ENCODE results near the gene MAGI1. TPM values are rescaled to one million over a fixed set of nuclear protein-coding genes. Genes with fewer than 3 reads are reported as not detected.

The MAGI1 gene
- total RNA-seq, 2 experiments from 2014 or later: 0.47 to 0.51 TPM

DNA sequence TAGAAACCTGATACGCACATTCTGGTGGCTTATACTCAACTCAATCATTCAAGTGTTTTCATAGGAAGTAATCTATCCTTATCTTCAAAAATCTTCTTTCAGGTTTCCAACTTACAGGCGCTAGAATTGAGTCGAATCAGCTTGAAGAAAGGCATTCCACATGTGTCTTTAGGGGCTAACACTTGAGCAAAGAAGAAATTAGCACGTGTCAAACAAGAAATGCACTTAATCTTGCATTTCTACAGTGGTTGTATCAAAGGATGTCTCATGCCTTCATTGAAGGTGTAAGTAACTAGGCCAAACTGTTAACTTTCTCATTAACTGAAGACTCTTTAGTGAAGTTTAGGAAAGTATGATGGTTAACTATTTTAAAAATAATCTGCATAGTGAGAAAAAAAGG is 557.6 kb downstream of the MAGI1 start:
- POLR2A ChIA-PET: no interaction called here
- H3K36me3 Mint-ChIP-seq (ENCODE audit: low read depth): no peaks in the 10 kb centered on the region

DNA sequence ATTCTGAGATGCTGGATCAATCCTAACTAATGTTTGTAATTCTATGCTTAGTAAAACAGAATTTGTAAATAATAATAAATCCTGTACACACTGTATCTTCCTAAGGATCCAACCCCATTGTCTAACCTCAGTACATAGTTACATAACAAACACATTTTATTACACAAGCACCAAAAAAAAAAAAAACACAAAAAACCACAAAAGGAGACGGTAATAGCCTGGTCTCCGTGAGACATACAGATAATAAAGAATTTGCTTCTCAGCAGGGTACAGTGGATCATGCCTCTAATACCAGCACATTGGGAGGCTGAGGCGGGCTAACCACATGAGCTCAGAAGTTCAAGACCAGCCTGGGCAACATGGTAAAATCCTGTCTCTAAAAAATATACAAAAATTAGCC is 558.7 kb downstream of the MAGI1 start:
- Mint-ChIP-seq H3K9me3 (peaks cover 2% of the 10 kb centered on the region), H3K36me3 (ENCODE audit: low read depth) (no peaks in the 10 kb centered on the region), H3K27me3 (no peaks in the 10 kb centered on the region), H3K27ac (no peak overlapping the region), H3K4me3 (no peak overlapping the region), H3K4me1 (ENCODE audit: low read depth) (no peaks in the 10 kb centered on the region)
- intact Hi-C loops (cut with micrococcal nuclease): no loop called here
- ChIA-PET CTCF (no interaction called here), POLR2A (no interaction called here)
- TF ChIP-seq, protein P1, sequence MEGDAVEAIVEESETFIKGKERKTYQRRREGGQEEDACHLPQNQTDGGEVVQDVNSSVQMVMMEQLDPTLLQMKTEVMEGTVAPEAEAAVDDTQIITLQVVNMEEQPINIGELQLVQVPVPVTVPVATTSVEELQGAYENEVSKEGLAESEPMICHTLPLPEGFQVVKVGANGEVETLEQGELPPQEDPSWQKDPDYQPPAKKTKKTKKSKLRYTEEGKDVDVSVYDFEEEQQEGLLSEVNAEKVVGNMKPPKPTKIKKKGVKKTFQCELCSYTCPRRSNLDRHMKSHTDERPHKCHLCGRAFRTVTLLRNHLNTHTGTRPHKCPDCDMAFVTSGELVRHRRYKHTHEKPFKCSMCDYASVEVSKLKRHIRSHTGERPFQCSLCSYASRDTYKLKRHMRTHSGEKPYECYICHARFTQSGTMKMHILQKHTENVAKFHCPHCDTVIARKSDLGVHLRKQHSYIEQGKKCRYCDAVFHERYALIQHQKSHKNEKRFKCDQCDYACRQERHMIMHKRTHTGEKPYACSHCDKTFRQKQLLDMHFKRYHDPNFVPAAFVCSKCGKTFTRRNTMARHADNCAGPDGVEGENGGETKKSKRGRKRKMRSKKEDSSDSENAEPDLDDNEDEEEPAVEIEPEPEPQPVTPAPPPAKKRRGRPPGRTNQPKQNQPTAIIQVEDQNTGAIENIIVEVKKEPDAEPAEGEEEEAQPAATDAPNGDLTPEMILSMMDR (IDR thresholded peaks at IDR 0.05): no peak
- ATAC-seq (no peak), DNase-seq (no peak)

More for the DNA sequence above, 557.6 kb downstream of the MAGI1 start:
- intact Hi-C loops (cut with micrococcal nuclease): no loop called here
- H3K4me1 Mint-ChIP-seq (ENCODE audit: low read depth): no peaks in the 10 kb centered on the region
- H3K9me3 Mint-ChIP-seq: peaks cover 2% of the 10 kb centered on the region
- DNase-seq (no peak), ATAC-seq (no peak)
- TF ChIP-seq, protein P1 (IDR thresholded peaks at IDR 0.05): no peak
- no peak overlapping the region for H3K4me3 Mint-ChIP-seq
- CTCF ChIA-PET: no interaction called here
- no peak overlapping the region for H3K27ac Mint-ChIP-seq
- no peaks in the 10 kb centered on the region for H3K27me3 Mint-ChIP-seq

DNA sequence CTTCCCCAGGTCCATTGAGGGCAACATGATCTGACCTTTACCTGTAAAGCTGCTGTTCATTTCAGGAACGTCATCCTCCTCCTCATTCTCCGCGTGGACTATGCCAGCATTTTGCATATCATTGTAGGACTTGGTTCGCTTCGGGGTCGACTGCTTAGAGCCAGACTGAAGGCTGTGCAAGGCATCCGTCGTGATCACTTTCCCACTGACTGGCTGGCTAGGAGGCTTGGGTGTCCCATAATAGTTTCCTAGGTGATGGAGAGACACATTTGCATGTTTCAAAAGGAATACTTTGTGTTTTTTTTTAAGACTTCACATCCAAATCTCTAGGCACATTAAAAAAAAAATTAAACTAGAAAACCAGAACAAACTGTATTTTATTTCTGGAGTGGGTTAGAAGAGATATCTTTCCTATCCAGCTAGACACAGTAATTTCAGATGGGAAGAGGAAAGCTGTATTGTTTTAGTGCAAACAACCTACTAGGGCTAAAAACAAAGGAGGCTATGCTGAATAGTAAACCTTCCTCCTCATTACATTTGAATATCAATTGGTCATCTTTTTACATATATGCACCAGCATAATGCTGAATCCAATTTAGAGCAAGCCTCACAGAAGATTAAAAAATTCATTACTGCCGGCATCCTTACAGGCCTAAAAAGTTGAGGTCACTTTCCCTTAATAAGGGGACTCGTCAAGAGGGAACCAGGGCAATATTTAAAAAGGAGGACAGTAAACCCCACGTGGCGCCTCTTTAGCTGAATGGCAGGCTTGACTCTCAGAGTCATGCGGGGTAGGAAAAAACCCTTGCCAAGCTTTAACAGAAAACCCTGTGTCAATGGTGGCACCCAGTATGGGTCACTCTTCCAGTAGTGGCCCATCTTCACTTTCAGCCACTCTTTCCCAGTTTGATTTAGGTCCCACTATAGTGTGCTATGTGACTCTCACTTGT is 559.9 kb downstream of the MAGI1 start:
- TF ChIP-seq, protein P1 (IDR thresholded peaks at IDR 0.05): no peak
- intact Hi-C loops (cut with micrococcal nuclease): no loop called here
- Mint-ChIP-seq H3K4me1 (ENCODE audit: low read depth) (no peaks in the 10 kb centered on the region), H3K4me3 (no peak overlapping the region), H3K36me3 (ENCODE audit: low read depth) (no peaks in the 10 kb centered on the region), H3K27me3 (no peaks in the 10 kb centered on the region), H3K27ac (no peak overlapping the region), H3K9me3 (peaks cover 2% of the 10 kb centered on the region)
- DNase-seq (no peak), ATAC-seq (no peak)
- POLR2A ChIA-PET: no interaction called here
- CTCF ChIA-PET: no interaction called here

DNA sequence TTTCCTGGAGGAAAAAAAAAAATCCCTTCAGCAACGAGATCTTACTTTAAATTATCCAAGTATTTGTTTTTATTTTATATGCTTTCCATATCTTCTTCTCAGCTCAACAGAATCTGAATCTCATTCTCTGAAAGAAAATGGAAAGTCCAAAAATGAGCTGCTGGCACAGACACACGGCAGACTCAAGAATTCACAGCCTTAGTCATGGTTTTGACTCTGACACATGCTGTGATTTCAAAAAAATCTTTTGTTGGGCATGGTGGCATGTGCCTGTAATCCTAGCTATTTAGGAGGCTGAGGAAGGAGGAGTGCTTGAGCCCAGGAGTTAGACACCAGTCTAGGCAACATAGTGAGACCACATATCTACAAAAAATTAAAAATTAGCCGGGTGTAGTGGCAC is 565.0 kb downstream of the MAGI1 start:
- Mint-ChIP-seq H3K4me3 (no peak overlapping the region), H3K27ac (no peak overlapping the region), H3K27me3 (no peaks in the 10 kb centered on the region), H3K4me1 (ENCODE audit: low read depth) (no peaks in the 10 kb centered on the region), H3K36me3 (ENCODE audit: low read depth) (no peaks in the 10 kb centered on the region), H3K9me3 (peaks cover 2% of the 10 kb centered on the region)
- POLR2A ChIA-PET: no interaction called here
- CTCF ChIA-PET: no interaction called here
- intact Hi-C loops (cut with micrococcal nuclease): no loop called here
- no peak for ATAC-seq
- TF ChIP-seq, protein P1 (IDR thresholded peaks at IDR 0.05): no peak
- no peak for DNase-seq

DNA sequence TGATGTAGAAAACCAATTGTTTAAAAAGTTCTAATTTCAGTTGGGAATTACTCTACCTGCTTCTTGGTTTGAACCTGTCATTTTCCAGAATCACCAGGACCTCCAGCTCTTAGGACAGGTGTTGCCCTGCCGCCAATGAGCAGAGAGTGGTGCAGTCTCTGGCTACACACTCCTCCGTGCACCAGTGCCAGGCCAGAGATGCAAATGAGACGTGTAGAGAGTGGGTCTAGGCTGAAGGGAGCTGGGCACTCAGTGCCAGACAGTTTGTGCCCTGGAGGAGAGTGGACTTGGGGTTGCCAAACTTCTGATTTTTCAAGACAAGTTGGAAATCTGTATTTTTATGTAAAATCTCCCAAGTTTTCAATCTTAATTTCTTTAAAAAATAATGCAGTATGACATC is 566.2 kb downstream of the MAGI1 start:
- Mint-ChIP-seq H3K4me1 (ENCODE audit: low read depth) (no peaks in the 10 kb centered on the region), H3K9me3 (peaks cover 1% of the 10 kb centered on the region), H3K27ac (no peak overlapping the region), H3K4me3 (no peak overlapping the region), H3K27me3 (no peaks in the 10 kb centered on the region), H3K36me3 (ENCODE audit: low read depth) (no peaks in the 10 kb centered on the region)
- TF ChIP-seq, protein P1 (IDR thresholded peaks at IDR 0.05): no peak
- ATAC-seq: no peak
- POLR2A ChIA-PET: no interaction called here
- CTCF ChIA-PET: no interaction called here
- intact Hi-C loops (cut with micrococcal nuclease): no loop called here
- no peak for DNase-seq
